CD4-positive, alpha-beta T cell treated with Interleukin-2 at 100 ng/mL for 4 hours (primary cell): ENCODE measurements around the gene MT3.

Experiments
- DNase-seq: peaks from one replicate; pipeline ENCODE4 v3.0.0-alpha.2; 2020; ENCODE audit warnings: low spot score

The MT3 gene

DNA sequence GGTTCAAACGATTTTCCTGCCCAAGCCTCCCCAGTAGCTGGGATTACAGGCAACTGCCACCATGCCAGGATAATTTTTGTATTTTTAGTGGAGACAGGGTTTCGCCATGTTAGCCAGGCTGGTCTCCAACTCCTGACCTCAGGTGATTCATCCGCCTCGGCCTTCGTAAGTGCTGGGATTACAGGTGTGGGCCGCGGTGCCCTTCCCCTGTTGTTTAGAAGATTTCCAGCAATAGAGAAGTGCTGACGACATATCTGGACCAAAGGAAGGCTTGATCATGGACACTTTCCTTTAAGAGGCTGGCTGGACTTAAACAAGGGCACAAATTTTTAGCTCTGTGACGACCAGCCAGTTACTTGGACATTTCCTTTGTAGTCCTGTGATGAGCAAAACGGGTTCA lies 41.9 kb downstream of the MT3 start:
- no peak for DNase-seq

DNA sequence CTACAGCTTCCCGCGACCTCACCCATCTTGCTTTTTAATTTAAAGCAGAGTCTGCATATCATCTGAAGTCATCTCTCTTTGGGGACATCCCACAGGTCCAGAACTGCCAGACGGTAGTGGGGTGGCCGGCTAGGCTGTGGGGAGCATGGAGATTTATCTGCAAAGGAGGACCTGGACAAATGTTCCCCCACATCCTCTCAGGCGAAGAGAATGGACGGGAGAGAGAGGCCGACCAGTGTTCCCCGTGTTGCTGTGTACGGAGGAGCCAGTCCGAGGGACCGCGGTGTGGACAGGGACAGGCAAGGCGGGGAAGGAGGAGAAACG lies 42.5 kb downstream of the MT3 start:
- DNase-seq, result no peak

- no peak for DNase-seq
These were observed 43.0 kb downstream of the MT3 start, which contains the start of gene MT1M for GRCh38 chr16:56632156-56632847. TSS of gene MT1M (plus strand) at chr16:56632659. CDS start at chr16:56632732, 73 bp downstream.

GRCh38 chr16:56632848-56633365 lies 43.6 kb downstream of the MT3 start:
- no peak for DNase-seq

DNA sequence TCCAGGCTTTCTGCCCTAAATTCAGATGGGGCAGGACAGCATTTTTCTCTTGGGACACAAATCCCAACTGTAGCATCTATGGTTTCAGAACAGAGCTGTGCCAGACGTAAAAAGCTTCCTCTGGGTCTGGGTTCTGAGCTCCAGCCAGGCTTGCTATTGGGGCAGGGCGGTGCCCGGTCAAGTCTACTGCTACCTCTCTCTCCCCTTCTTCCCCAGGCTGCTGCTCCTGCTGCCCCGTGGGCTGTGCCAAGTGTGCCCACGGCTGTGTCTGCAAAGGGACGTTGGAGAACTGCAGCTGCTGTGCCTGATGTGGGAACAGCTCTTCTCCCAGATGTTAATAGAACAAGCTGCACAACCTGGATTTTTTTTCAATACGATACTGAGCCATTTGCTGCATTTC lies 44.2 kb downstream of the MT3 start:
- no peak for DNase-seq

- no peak for DNase-seq
These were observed 45.5 kb downstream of the MT3 start for GRCh38 chr16:56634715-56635440.

- no peak for DNase-seq
These were observed 46.2 kb downstream of the MT3 start for GRCh38 chr16:56635441-56635967.

DNA sequence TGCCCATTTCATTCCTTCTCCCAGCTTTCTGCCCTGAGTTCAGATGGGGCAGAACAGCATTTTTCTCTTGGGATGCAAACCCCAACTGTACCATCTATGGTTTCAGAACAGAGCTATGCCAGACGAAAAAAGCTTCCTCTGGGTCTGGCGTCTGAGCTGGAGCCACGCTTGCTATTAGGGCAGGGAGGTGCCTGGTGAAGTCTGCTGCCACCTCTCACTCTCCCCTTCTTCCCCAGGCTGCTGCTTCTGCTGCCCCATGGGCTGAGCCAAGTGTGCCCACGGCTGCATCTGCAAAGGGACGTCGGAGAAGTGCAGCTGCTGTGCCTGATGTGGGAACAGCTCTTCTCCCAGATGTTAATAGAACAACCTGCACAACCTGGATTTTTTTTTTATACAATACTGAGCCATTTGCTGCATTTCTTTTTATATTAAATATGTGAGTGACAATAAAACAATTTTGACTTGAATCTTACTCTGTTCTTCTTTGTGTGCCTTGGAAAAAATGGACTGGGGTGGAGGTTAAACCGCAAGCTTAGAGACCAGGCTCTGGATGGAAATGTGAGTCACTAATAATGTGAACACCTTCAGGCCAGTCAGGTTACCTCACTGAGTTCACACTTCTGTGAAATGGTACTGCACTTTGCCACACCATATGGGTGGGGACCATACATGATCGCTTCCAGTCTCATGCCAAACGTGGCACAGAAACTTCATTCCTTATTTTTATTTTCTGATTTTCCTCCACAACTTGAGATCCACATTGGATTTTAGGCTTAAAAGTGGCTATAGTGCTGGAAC lies 47.5 kb downstream of the MT3 start:
- DNase-seq, result no peak

DNA sequence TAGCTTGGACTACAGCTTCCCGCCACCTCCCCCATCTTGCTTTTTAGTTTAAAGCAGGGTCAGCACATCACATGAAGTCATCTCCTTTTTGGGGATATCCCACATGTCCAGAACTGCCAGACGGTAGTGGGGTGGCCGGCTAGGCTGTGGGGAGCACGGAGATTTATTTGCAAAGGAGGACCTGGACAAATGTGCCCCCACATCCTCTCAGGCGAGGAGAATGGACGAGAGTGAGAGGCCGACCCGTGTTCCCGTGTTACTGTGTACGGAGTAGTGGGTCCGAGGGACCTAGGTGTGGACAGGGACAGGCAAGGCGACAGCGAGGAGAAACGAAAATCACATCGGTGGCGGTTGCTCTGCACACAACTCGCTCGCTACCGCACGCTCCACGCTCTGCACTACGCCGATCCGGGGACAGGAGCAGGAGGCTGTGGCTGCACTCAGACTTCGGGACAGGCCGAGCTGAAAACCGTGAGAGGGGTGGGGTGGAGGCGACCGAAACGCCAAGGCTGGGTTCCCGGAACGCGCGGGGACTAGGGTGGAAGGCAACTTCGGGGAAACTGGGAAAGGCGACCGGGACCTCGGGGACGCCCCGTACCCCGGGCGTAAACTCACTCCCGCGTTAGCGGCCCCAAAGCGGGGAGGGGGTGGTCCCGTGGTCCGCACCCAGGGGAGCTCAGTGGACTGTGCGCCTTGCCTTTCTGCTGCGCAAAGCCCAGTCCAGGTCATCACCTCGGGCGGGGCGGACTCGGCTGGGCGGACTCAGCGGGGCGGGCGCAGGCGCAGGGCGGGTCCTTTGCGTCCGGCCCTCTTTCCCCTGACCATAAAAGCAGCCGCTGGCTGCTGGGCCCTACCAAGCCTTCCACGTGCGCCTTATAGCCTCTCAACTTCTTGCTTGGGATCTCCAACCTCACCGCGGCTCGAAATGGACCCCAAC lies 48.8 kb downstream of the MT3 start, which contains the start of gene MT1A:
MT1A (plus strand) TSS at position 853 of the 937 bp plus-strand sequence; CDS start at position 926, 73 bp downstream.
- no peak for DNase-seq

DNA sequence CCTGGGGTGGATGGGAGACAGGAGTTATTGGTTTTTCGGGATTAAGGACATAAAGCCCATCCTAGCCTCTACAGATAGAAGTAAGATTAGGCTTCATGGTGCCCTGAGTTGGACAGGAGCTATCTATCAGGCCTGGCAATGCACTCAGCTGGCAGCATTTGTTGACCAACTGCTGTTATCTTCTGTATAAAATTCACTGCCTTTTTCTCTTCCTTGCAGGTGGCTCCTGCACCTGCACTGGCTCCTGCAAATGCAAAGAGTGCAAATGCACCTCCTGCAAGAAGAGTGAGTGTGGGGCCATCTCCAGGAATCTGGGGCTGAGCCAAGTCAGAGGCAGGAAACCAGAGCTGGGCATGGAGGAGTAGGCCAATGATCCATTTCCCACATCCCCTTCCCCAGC lies 49.7 kb downstream of the MT3 start:
- no peak for DNase-seq

DNA sequence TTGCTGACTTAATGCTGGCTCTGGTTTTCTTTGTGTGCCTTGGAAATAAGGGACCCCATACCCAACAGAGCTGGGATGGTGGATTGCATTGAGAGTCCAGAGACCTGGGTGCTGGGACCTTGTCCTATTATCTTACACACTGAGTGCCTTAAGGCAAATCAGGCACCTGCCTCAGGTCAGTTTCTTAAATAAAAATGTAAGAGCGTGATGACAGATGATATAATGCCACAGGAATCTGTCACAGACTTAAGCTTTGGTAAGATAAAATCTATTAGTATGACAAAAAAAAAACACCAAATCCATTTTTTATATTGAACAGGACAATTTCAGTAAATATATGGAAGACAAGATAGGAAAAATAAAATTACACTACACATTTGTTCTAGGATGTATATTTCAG lies 50.7 kb downstream of the MT3 start:
- DNase-seq, result no peak
